RKO (cell line): ENCODE data around the gene NDUFB4.
"Not testable (repeated sequence)": the region's sequence is repeated elsewhere in the genome, so short reads cannot be mapped to it uniquely, and the experiment has no call there.

Experiments used
- DNase-seq: peaks from one replicate; pipeline ENCODE4 v3.0.0-alpha.2; 2016; ENCODE audit warnings: low spot score

Gene NDUFB4

GRCh38 chr3:120569222-120570057, 26.7 kb upstream of the NDUFB4 start:
- no peak for DNase-seq

- no peak for DNase-seq
Observed at GRCh38 chr3:120572027-120572426, 24.1 kb upstream of the NDUFB4 start.

- no peak for DNase-seq
Observed at GRCh38 chr3:120587332-120587975, 8.7 kb upstream of the NDUFB4 start.

GRCh38 chr3:120595788-120596115, 384 bp upstream of the NDUFB4 start:
- DNase-seq = no peak

GRCh38 chr3:120596853-120597223, 702 bp downstream of the NDUFB4 start:
- DNase-seq = no peak

GRCh38 chr3:120597445-120598049, 1.4 kb downstream of the NDUFB4 start:
- no peak for DNase-seq

- DNase-seq = no peak
Observed at GRCh38 chr3:120599211-120599610, 3.1 kb downstream of the NDUFB4 start.

- no peak for DNase-seq
Observed at GRCh38 chr3:120601554-120601953, 5.4 kb downstream of the NDUFB4 start.

GRCh38 chr3:120602682-120603081, 6.5 kb downstream of the NDUFB4 start:
- no peak for DNase-seq

- no peak for DNase-seq
Observed at GRCh38 chr3:120604382-120604781, 8.2 kb downstream of the NDUFB4 start.

GRCh38 chr3:120604784-120605183, 8.6 kb downstream of the NDUFB4 start:
- no peak for DNase-seq

- DNase-seq = no peak
Observed at GRCh38 chr3:120608506-120608905, 12.4 kb downstream of the NDUFB4 start.

GRCh38 chr3:120614765-120615164, 18.6 kb downstream of the NDUFB4 start:
- no peak for DNase-seq

- peak; percentile 51 for DNase-seq
Observed at GRCh38 chr3:120615847-120616609, 19.9 kb downstream of the NDUFB4 start.

- not testable (repeated sequence) for DNase-seq
Observed at GRCh38 chr3:120616745-120617144, 20.6 kb downstream of the NDUFB4 start.

- DNase-seq = no peak
Observed at GRCh38 chr3:120622457-120622856, 26.3 kb downstream of the NDUFB4 start.

- DNase-seq = peak; percentile 59
Observed at GRCh38 chr3:120622870-120623726, 27.0 kb downstream of the NDUFB4 start.

GRCh38 chr3:120623727-120624093, 27.6 kb downstream of the NDUFB4 start:
- no peak for DNase-seq

- DNase-seq = no peak
Observed at GRCh38 chr3:120625159-120625586, 29.0 kb downstream of the NDUFB4 start.

- DNase-seq = no peak
Observed at GRCh38 chr3:120634539-120634938, 38.4 kb downstream of the NDUFB4 start.

- DNase-seq = no peak
Observed at GRCh38 chr3:120636795-120637401, 40.8 kb downstream of the NDUFB4 start.
